CD4-positive, alpha-beta memory T cell (primary cell): ENCODE results near the gene SLC16A3. TPM values are rescaled to one million over a fixed set of nuclear protein-coding genes. Genes with fewer than 3 reads are reported as not detected.
"Not testable (repeated sequence)": the region's sequence is repeated elsewhere in the genome, so short reads cannot be mapped to it uniquely, and the experiment has no call there.

Source experiments
- CTCF ChIA-PET: fragments of 350-600 bp; sonication (Branson Sonifier 250); formaldehyde crosslinking; loops from one replicate; lab custom pipeline; 2021; ENCODE audit warnings: inconsistent platforms; ENCODE audit not compliant: partially characterized antibody; lab: Charles Lee
- POLR2A ChIA-PET: fragments of 350-600 bp; sonication (Branson Sonifier 250); formaldehyde crosslinking; loops from one replicate; lab custom pipeline; 2021; ENCODE audit not compliant: partially characterized antibody; lab: Charles Lee
- DNase-seq, 5 donors: peaks; one replicate each; pipeline versions ENCODE4 v3.0.0 to v3.0.0-alpha.2; 2020 to 2022; ENCODE audit warnings: mixed read lengths in 1 of 5
- H3K27ac ChIP-seq: one replicate; pipeline ENCODE4 v1.7.0; 2013; ENCODE audit warnings: low read depth, low read length
- H3K27me3 ChIP-seq: 2 replicates; pipeline ENCODE4 v1.7.0; 2013; ENCODE audit warnings: mild to moderate bottlenecking, low read length, moderate library complexity; ENCODE audit not compliant: insufficient read depth
- H3K36me3 ChIP-seq: 2 replicates; pipeline ENCODE4 v1.7.0; 2013; ENCODE audit warnings: mild to moderate bottlenecking, low read length, moderate library complexity; ENCODE audit not compliant: insufficient read depth
- H3K4me1 ChIP-seq: 2 replicates; pipeline ENCODE4 v1.7.0; 2013; ENCODE audit warnings: mild to moderate bottlenecking, low read length, moderate library complexity; ENCODE audit not compliant: insufficient read depth
- H3K4me3 ChIP-seq, 2 donors: one replicate each; pipeline ENCODE4 v1.7.0; 2013; ENCODE audit warnings: low read length in 2 of 2, mild to moderate bottlenecking in 1 of 2
- H3K9me3 ChIP-seq, 2 donors: one replicate each; pipeline ENCODE4 v1.7.0; 2013; ENCODE audit warnings: low read length in 2 of 2, control low read depth in 1 of 2; ENCODE audit not compliant: control insufficient read depth in 1 of 2
- H3K27ac Mint-ChIP-seq, 7 donors: one replicate each; pipeline ENCODE4 v1.8.0; 2020 to 2021; ENCODE audit warnings: mixed read lengths in 7 of 7, mild to moderate bottlenecking in 6 of 7, inconsistent platforms in 3 of 7, moderate library complexity in 3 of 7
- H3K27me3 Mint-ChIP-seq, 2 donors: one replicate each; pipeline ENCODE4 v1.8.0; 2020 to 2021; ENCODE audit warnings: mixed read lengths in 2 of 2
- H3K36me3 Mint-ChIP-seq, 2 donors: one replicate each; pipeline ENCODE4 v1.8.0; 2020 to 2021; ENCODE audit warnings: mixed read lengths in 2 of 2, inconsistent platforms in 1 of 2, mild to moderate bottlenecking in 1 of 2
- H3K4me1 Mint-ChIP-seq, 4 donors: one replicate each; pipeline ENCODE4 v1.8.0; 2020 to 2021; ENCODE audit warnings: mixed read lengths in 4 of 4, mild to moderate bottlenecking in 1 of 4
- H3K4me3 Mint-ChIP-seq, 8 donors: one replicate each; pipeline ENCODE4 v1.8.0; 2020 to 2021; ENCODE audit warnings: mixed read lengths in 8 of 8, mild to moderate bottlenecking in 7 of 8, moderate library complexity in 6 of 8, inconsistent platforms in 3 of 8
- H3K9me3 Mint-ChIP-seq, 8 donors: one replicate each; pipeline ENCODE4 v1.8.0; 2020 to 2021; ENCODE audit warnings: mixed read lengths in 8 of 8, mild to moderate bottlenecking in 5 of 8, inconsistent platforms in 3 of 8, moderate library complexity in 1 of 8
- intact Hi-C: fragments of 100-400 bp; cut with micrococcal nuclease; formaldehyde crosslinking; loops from one replicate; pipeline ENCODE4 v1.15.1; 2023
- polyA plus RNA-seq, 2 donors: library from polyadenylated mRNA; unstranded; fragments of 300-500 nt; fragmentation: Illumina TruSeq; gene quantifications; one replicate each; pipeline ENCODE4 v1.2.3, GENCODE V29; 2021
- total RNA-seq, 2 experiments: library from RNA; stranded (reverse); gene quantifications; one replicate each; pipeline ENCODE4 v1.2.3, GENCODE V29; 2021

The SLC16A3 gene
- total and polyA plus RNA-seq, 4 experiments from 2014 or later: 1.4 to 31.4 (median 17.9) TPM

- POLR2A ChIA-PET: interaction anchor here (0.7 to 3.2 kb wide), 15 partner anchors 9 to 175 kb away, joined by 3 to 35 read pairs (median 7); partner anchors contain the start of genes DCXR and SLC16A3
- no peaks in the 10 kb centered on the region for H3K27me3 Mint-ChIP-seq
- H3K9me3 ChIP-seq: no peaks in the 10 kb centered on the region
- H3K36me3 ChIP-seq: no peaks in the 10 kb centered on the region
- peak overlapping the region in 2 of 8 donors; percentile 38 to 81 for H3K4me3 Mint-ChIP-seq
- no peak overlapping the region for H3K4me3 ChIP-seq
- no peaks in the 10 kb centered on the region for H3K27me3 ChIP-seq
- CTCF ChIA-PET: interaction anchor here (1.1 to 2.3 kb wide), 14 partner anchors 10 to 116 kb away, joined by 3 to 24 read pairs (median 8); partner anchors contain the start of genes CD7 and SLC16A3
- H3K27ac Mint-ChIP-seq: peak overlapping the region; percentile 96 to 99 (median 97)
- DNase-seq: no peak
- no peaks in the 10 kb centered on the region for H3K9me3 Mint-ChIP-seq
- intact Hi-C loops: loop anchor here (5.0 to 10.0 kb wide), 3 partner anchors 92 to 210 kb away; partner anchors contain the start of genes CENPX, HEXD, LRRC45 and OGFOD3
- peaks cover 4 to 6% of the 10 kb centered on the region in 2 donors for H3K36me3 Mint-ChIP-seq
- H3K4me1 Mint-ChIP-seq: peaks cover 24 to 54% (median 39%) of the 10 kb centered on the region in 4 donors
- peak overlapping the region; percentile 61 for H3K27ac ChIP-seq
- peaks cover 35% of the 10 kb centered on the region for H3K4me1 ChIP-seq
Observed at GRCh38 chr17:82204831-82205719, 23.8 kb upstream of the SLC16A3 start.

- Mint-ChIP-seq H3K36me3 (peaks cover 4 to 6% of the 10 kb centered on the region in 2 donors), H3K4me3 (peak overlapping the region in 7 of 8 donors; percentile 39 to 81 (median 54)), H3K4me1 (peaks cover 20 to 46% (median 33%) of the 10 kb centered on the region in 4 donors), H3K27ac (peak overlapping the region; percentile 96 to 99 (median 97)), H3K27me3 (no peaks in the 10 kb centered on the region), H3K9me3 (no peaks in the 10 kb centered on the region)
- H3K4me1 ChIP-seq: peaks cover 26% of the 10 kb centered on the region
- H3K27me3 ChIP-seq: no peaks in the 10 kb centered on the region
- H3K4me3 ChIP-seq: no peak overlapping the region
- no peaks in the 10 kb centered on the region for H3K36me3 ChIP-seq
- intact Hi-C loops: loop anchor here (1.0 to 10.0 kb wide), 4 partner anchors 23 to 209 kb away; partner anchors contain the start of genes HEXD, OGFOD3 and SLC16A3
- H3K27ac ChIP-seq: peak overlapping the region; percentile 61
- POLR2A ChIA-PET: interaction anchor here (0.7 to 3.2 kb wide), 17 partner anchors 9 to 176 kb away, joined by 3 to 35 read pairs (median 7); partner anchors contain the start of genes DCXR and SLC16A3
- CTCF ChIA-PET: interaction anchor here (0.6 to 2.3 kb wide), 25 partner anchors 8 to 212 kb away, joined by 3 to 24 read pairs (median 5); partner anchors contain the start of genes CD7 and SLC16A3
- peak; percentile 84 to 87 (median 86) for DNase-seq
- no peaks in the 10 kb centered on the region for H3K9me3 ChIP-seq
Observed at GRCh38 chr17:82205720-82206508, 22.9 kb upstream of the SLC16A3 start.

- peaks cover 18 to 39% (median 28%) of the 10 kb centered on the region in 4 donors for H3K4me1 Mint-ChIP-seq
- H3K9me3 ChIP-seq, H3K36me3 Mint-ChIP-seq, H3K27me3 ChIP-seq, H3K36me3 ChIP-seq, H3K4me3 Mint-ChIP-seq, H3K9me3 Mint-ChIP-seq, H3K27ac ChIP-seq, intact Hi-C loops, DNase-seq, H3K27me3 Mint-ChIP-seq, H3K27ac Mint-ChIP-seq, CTCF ChIA-PET, H3K4me3 ChIP-seq: not testable (repeated sequence)
- POLR2A ChIA-PET: interaction anchor here (4.4 kb wide), 1 partner anchor 10 kb away, joined by 21 read pairs; no protein-coding TSS in a partner anchor
- H3K4me1 ChIP-seq: peaks cover 46% of the 10 kb centered on the region
Observed at GRCh38 chr17:82210655-82211054, 18.2 kb upstream of the SLC16A3 start.

GRCh38 chr17:82212331-82213250 is 16.3 kb upstream of the SLC16A3 start, which contains the start of gene CCDC57:
Gene CCDC57, minus strand, starts transcription at chr17:82212842. Its CDS starts 10,898 bp downstream, at chr17:82201944.
- Histone ChIP-seq H3K27ac (peak within 1 kb of the TSS; percentile 58), H3K27me3 (no peaks in the 10 kb centered on the region), H3K36me3 (no peaks in the 10 kb centered on the region), H3K4me1 (peaks cover 49% of the 10 kb centered on the region), H3K4me3 (peak within 1 kb of the TSS; percentile 3 to 64), H3K9me3 (no peaks in the 10 kb centered on the region)
- Mint-ChIP-seq H3K27me3 (no peaks in the 10 kb centered on the region), H3K9me3 (no peaks in the 10 kb centered on the region), H3K27ac (peak within 1 kb of the TSS; percentile 8 to 98 (median 91)), H3K4me1 (peaks cover 12 to 40% (median 29%) of the 10 kb centered on the region in 4 donors), H3K36me3 (peaks cover 0 to 2% of the 10 kb centered on the region in 2 donors), H3K4me3 (peak within 1 kb of the TSS; percentile 85 to 94 (median 88))
- intact Hi-C loops: no loop called here
- CTCF ChIA-PET: interaction anchor here (0.9 to 3.0 kb wide), 4 partner anchors 10 to 87 kb away, joined by 3 to 10 read pairs (median 6); no protein-coding TSS in a partner anchor
- DNase-seq: peak in 4 of 5 donors; percentile 33 to 55 (median 44)
- POLR2A ChIA-PET: interaction anchor here (0.5 to 4.4 kb wide), 13 partner anchors 12 to 307 kb away, joined by 3 to 22 read pairs (median 4); partner anchors contain the start of genes CD7, FOXK2 and SLC16A3

GRCh38 chr17:82213251-82214011 is 15.4 kb upstream of the SLC16A3 start:
- no peaks in the 10 kb centered on the region for H3K9me3 Mint-ChIP-seq
- peaks cover 49% of the 10 kb centered on the region for H3K4me1 ChIP-seq
- H3K4me3 ChIP-seq: peak overlapping the region; percentile 3 to 64
- H3K27me3 ChIP-seq: no peaks in the 10 kb centered on the region
- peak overlapping the region; percentile 8 to 98 (median 91) for H3K27ac Mint-ChIP-seq
- peak; percentile 38 to 86 (median 49) for DNase-seq
- no peaks in the 10 kb centered on the region for H3K36me3 ChIP-seq
- peak overlapping the region; percentile 85 to 94 (median 88) for H3K4me3 Mint-ChIP-seq
- peak overlapping the region; percentile 58 for H3K27ac ChIP-seq
- ChIA-PET POLR2A (interaction anchor here (1.2 to 4.4 kb wide), 8 partner anchors 12 to 183 kb away, joined by 3 to 22 read pairs (median 6); partner anchors contain the start of gene SLC16A3), CTCF (interaction anchor here (3.0 kb wide), 1 partner anchor 22 kb away, joined by 10 read pairs; no protein-coding TSS in a partner anchor)
- H3K27me3 Mint-ChIP-seq: no peaks in the 10 kb centered on the region
- H3K36me3 Mint-ChIP-seq: no peaks in the 10 kb centered on the region
- H3K4me1 Mint-ChIP-seq: peaks cover 11 to 40% (median 28%) of the 10 kb centered on the region in 4 donors
- H3K9me3 ChIP-seq: no peaks in the 10 kb centered on the region
- intact Hi-C loops: no loop called here
